COLO829 (cell line): ENCODE measurements around the gene PLA2R1.
"Not testable (repeated sequence)": the region's sequence is repeated elsewhere in the genome, so short reads cannot be mapped to it uniquely, and the experiment has no call there.

Experiments
- DNase-seq: peaks from one replicate; pipeline ENCODE4 v3.0.0; 2012; ENCODE audit warnings: low spot score

Gene PLA2R1

GRCh38 chr2:159982842-159983785 lies 79.3 kb downstream of the PLA2R1 start:
- DNase-seq = peak; percentile 7

- DNase-seq = peak; percentile 67
Measured at GRCh38 chr2:159982270-159982669, 80.1 kb downstream of the PLA2R1 start.

GRCh38 chr2:159976527-159977160 lies 85.8 kb downstream of the PLA2R1 start:
- no peak for DNase-seq

DNA sequence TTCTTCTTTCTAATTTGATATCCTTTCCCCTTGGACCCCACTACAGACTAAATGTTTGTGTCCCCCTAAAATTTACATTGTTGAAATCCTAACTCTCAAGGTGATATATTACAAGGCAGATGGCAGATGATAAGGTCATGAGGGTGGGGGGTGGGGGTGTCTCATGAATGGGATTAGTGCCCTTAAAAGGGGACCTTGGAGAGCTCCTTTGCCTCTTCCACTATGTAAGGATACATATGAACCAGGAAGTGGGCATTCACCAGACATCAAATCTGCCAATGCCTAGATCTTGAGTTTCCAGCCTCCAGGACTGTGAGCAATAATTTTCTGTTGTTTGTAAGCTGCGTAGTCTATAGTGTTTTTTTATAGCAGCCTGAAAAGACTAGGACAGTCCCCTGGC lies 89.1 kb downstream of the PLA2R1 start:
- DNase-seq = no peak

- no peak for DNase-seq
Measured at GRCh38 chr2:159971365-159972152, 90.9 kb downstream of the PLA2R1 start.

GRCh38 chr2:159970548-159970947 lies 91.9 kb downstream of the PLA2R1 start:
- not testable (repeated sequence) for DNase-seq

DNA sequence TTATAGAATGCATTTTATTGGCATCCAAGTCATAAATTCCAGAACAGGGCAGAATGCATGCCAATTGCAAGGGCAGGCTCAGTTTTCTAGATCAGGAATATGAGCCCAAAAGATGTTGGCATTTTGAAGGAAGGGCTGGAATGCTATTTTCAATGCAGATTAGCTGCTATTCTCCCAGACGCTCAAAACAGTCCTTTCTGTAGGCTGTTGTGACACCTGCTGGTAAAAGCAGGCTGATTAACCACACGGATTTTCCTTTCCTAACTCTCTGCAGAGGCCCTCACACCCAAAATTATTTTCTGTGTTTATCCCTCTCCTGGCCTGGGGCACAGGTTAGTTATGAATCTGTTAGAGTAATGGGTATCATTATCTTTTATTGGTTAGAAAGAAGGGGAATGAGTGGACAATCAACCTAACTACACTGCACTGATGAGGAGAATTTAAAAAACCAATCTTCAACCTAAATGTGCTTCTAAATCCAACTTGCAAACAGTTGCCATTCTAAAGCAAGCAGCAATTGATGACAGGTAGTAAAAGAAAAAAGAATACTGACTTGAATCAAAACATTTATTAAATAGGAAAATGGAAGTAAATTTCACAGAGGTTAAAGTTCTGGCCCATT lies 94.0 kb downstream of the PLA2R1 start:
- DNase-seq = peak; percentile 59

GRCh38 chr2:159963700-159964099 lies 98.7 kb downstream of the PLA2R1 start:
- DNase-seq = no peak

DNA sequence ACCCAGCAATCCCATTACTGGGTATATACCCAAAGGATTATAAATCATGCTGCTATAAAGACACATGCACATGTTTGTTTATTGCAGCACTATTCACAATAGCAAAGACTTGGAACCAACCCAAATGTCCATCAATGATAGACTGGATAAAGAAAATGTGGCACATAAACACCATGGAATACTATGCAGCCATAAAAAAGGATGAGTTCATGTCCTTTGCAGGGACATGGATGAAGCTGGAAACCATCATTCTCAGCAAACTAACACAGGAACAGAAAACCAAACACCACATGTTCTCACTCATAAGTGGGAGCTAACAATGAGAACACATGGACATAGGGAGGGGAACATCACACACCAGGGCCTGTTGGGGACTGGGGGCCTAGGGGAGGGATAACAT lies 99.9 kb downstream of the PLA2R1 start:
- not testable (repeated sequence) for DNase-seq

- DNase-seq = no peak
Measured at GRCh38 chr2:159961451-159961850, 101.0 kb downstream of the PLA2R1 start.

DNA sequence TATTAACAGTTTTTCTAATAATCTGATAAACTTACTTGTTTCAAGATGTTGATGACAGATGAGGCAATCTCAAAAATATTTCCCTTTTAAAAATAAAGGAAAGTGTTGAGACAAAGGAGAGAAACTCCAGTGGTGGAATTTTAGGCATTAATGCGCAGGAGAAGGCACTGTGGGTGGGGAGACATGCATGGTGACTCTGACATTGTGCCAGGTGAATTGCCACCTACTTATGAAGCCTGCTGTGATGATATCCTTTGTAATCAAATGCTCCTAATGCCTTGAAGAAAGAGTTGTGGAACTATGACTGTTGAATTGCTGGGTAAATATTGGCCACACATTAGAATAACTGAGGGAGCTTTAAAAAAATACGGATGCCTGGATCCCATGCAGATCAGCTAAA lies 101.4 kb downstream of the PLA2R1 start:
- no peak for DNase-seq

DNA sequence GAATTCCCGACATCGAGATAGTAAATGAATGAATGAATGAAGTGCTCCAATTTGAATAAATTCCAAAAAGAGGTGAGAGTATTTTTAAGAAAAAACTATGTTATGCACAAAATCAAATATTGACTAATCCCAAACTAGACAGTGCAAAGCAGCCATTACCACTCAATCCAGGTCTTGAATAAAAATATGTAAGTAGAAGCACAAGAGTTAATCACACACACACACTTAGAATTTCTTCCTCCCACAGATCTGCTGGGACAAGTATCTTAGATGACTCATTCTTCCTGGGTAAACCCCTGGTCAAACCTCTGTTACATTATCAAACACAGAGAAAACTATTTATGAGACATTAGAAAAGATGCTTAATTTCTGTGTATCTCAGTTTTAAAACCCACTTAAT lies 102.0 kb downstream of the PLA2R1 start:
- DNase-seq = peak; percentile 76

GRCh38 chr2:159959136-159959535 lies 103.3 kb downstream of the PLA2R1 start:
- no peak for DNase-seq

DNA sequence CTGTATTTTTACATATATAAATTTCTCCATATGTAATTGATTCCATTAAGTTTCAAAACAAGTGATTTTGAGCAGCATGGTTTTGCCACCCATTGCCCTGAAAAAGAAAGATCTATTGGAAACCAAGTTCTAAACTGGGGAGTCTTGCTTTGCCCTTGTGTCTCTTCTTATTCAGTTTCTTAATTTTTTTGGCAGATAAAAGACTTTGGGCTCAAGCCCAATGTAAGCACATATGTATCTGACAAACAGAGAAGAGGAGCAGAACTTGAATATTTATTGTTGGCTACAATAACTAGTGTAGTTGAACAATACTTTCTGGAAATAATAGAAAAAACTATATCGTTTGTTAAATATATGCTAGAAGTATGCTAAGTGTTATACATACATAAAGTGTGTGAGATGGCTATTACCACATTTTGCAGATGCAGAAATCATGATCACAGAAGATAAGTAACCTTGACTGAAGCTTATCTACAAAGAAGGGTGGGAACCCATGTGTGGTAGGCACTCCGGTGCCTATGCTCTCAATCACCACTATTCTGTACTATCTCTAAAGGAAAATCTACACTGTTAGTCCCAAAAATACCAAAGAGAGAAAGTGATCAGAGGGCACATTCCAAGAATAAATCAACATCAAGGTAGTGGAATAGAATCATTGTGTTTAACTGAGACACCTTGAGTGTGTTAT lies 109.1 kb downstream of the PLA2R1 start:
- no peak for DNase-seq

DNA sequence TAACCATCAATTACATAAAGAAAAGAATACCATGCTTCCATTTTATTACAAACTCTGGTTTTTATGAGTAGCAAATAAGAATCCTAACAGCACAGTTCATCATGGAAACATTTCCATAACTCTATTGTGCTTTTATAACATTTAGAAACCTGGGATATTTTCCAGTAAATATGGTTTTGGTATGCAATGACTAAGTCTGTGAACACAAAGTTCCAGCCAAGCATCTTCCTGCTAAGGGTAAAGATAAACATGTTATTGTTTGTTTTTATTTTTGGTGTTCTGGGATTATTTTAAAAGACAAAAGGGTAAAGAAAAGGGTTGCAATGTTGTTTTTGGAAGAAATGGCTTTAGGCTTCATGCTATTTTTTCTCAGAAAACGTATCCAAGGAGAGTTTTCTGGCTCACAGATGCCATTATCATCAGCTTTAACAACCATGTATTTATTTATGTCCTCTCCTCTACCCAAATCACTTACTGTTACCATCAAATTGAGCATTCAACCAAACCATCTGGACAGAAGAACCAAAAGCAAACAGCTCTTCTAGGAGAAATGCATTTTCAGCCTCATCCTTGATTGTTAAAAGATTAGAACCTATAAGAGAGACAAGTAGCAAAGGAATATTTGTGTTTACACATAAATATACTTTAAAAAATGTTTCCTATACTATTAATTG lies 116.0 kb downstream of the PLA2R1 start:
- no peak for DNase-seq

GRCh38 chr2:159944874-159945273 lies 117.5 kb downstream of the PLA2R1 start:
- DNase-seq = no peak

DNA sequence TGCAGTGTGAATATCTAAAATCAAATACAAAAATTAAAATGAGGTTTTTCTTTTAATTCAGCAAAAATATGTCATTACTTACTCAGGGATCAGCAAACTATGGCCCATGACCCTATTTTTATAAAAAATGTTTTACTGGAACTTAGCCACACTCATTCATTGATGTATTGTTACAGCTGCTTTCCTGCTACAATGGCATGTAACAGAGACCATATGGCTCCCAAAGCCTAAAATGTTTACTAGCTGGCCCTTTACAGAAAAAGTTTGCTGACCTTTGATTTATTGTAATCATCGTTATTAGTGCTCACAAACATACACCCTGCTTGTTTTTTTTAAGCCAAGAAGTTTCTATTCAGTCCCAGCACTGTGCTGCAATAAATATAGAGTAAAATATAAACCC lies 120.3 kb downstream of the PLA2R1 start:
- no peak for DNase-seq

DNA sequence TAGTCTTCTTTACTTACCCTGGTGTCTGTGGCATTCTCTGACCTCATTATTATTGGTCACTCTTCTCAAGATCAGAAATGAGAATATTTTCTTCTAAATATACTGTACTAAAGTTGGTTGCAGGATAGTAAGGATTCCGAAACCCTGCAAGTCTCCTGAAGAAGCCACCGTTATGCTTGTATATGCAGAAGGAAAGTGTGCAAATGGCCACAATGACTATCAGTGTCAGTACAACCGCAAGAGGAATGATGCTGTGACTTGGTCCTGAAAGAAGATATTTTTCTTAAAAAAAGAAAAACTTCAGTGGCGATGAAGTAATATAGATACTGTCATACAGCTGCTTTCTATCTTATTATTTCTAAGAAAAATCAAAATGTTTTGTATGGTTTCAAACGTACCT lies 120.7 kb downstream of the PLA2R1 start:
- no peak for DNase-seq

- peak; percentile 23 for DNase-seq
Measured at GRCh38 chr2:159939946-159940345, 122.5 kb downstream of the PLA2R1 start.

GRCh38 chr2:159938395-159938794 lies 124.0 kb downstream of the PLA2R1 start:
- no peak for DNase-seq

DNA sequence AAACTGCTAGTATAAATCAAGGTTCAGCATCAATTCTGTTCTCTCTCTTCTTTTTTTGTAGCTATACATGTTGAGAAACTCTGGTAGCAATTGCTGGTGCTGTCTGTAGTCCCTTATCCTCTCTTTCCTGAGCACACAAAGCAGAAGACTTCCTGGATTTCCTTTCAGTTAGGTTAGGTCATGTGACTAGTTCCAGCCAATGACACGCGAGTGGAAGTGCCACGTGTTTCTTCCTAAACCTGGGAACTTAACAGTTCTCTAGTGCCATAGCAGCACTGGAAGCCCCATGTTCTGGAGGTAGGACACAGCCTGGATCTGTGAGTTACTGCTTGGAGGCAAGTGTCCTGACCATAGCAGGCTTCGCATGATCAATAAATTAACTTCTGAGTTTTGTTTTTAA lies 125.9 kb downstream of the PLA2R1 start:
- no peak for DNase-seq
